ENCODE results near the gene ARID5A. TPM values are rescaled to one million over a fixed set of nuclear protein-coding genes. Genes with fewer than 3 reads are reported as not detected.

The ARID5A gene
- total and polyA plus RNA-seq, 2 of the 13 experiments (the other 11 are each of a cell fraction or from before 2014, with no cell fraction given), result 6.0 to 9.5 TPM

GRCh38 chr2:96549967-96550786 is 13.6 kb downstream of the ARID5A start (continued):
- no peak for TF ChIP-seq AKNA (CRISPR knock-in tag; IDR thresholded peaks at IDR 0.05; ENCODE audit: borderline replicate concordance)
- no peak for TF ChIP-seq ZNF496 (CRISPR knock-in tag; IDR thresholded peaks at IDR 0.05; ENCODE audit: insufficient replicate concordance)
- TF ChIP-seq KLF12 (CRISPR knock-in tag; IDR thresholded peaks at IDR 0.05; ENCODE audit: borderline replicate concordance), result no peak
- TF ChIP-seq CENPBD1 (CRISPR knock-in tag; IDR thresholded peaks at IDR 0.05; ENCODE audit: borderline replicate concordance, low read depth), result no peak
- peak; percentile 58; the same call in 1 of the 2 replicates for TF ChIP-seq ZNF281 (CRISPR knock-in tag; IDR thresholded peaks at IDR 0.05; ENCODE audit: borderline replicate concordance)
- no peak for TF ChIP-seq USF2 (IDR thresholded peaks at IDR 0.05; ENCODE audit: low read depth, low read length)
- TF ChIP-seq USF2 (CRISPR knock-in tag; IDR thresholded peaks at IDR 0.05; ENCODE audit: borderline replicate concordance), result no peak
- no peak for TF ChIP-seq PREB (CRISPR knock-in tag; IDR thresholded peaks at IDR 0.05)
- peak; percentile 33; the same call in 1 of the 2 replicates for TF ChIP-seq ZNF12 (CRISPR knock-in tag; IDR thresholded peaks at IDR 0.05)
- peak; percentile 74 for TF ChIP-seq HNRNPL (IDR thresholded peaks at IDR 0.05; ENCODE audit: low read depth, low read length)
- peak; percentile 95 for TF ChIP-seq ZNF784 (CRISPR knock-in tag; IDR thresholded peaks at IDR 0.05; ENCODE audit: borderline replicate concordance)
- peak; percentile 99 for TF ChIP-seq ZFP36L1 (CRISPR knock-in tag; IDR thresholded peaks at IDR 0.05)
- TF ChIP-seq PHF8 (CRISPR knock-in tag; IDR thresholded peaks at IDR 0.05), result peak; percentile 80
- no peak for TF ChIP-seq TCF7L2 (IDR thresholded peaks at IDR 0.05; ENCODE audit: low read depth, low read length)
